CD14-positive monocyte (primary cell): ENCODE measurements around the gene TGFA. TPM values are rescaled to one million over a fixed set of nuclear protein-coding genes. Genes with fewer than 3 reads are reported as not detected.

Source experiments
- DNase-seq, 3 donors: peaks; one replicate each; pipeline ENCODE4 v3.0.0-alpha.2; 2011 to 2022
- H2AFZ ChIP-seq: 2 replicates; pipeline ENCODE4 v1.6.0; 2012; ENCODE audit warnings: mild to moderate bottlenecking, low read depth, low read length, inconsistent platforms; ENCODE audit not compliant: insufficient read depth, poor library complexity, severe bottlenecking
- H3K27ac ChIP-seq, 2 donors: 1 replicate in 1 of 2; 2 replicates in 1 of 2; pipeline ENCODE4 v1.5.1; 2012 to 2013; ENCODE audit warnings: low read length in 2 of 2, control low read depth in 1 of 2, inconsistent platforms in 1 of 2, low read depth in 1 of 2, mild to moderate bottlenecking in 1 of 2
- H3K27me3 ChIP-seq, 2 donors: one replicate each; pipeline versions ENCODE4 v1.6.0 to v1.6.1; 2011 to 2013; ENCODE audit warnings: low read length in 2 of 2; ENCODE audit not compliant: control insufficient read depth in 2 of 2, insufficient read depth in 2 of 2
- H3K36me3 ChIP-seq, 2 donors: replicated peaks in 1 of 2; 1 replicate in 1 of 2; 2 replicates in 1 of 2; pipeline versions ENCODE4 v1.5.1 to v1.6.1; 2012 to 2013; ENCODE audit warnings: low read length in 2 of 2, control low read depth in 1 of 2, inconsistent platforms in 1 of 2, mild to moderate bottlenecking in 1 of 2; ENCODE audit not compliant: insufficient read depth in 2 of 2, control insufficient read depth in 1 of 2
- H3K4me1 ChIP-seq, 2 donors: 1 replicate in 1 of 2; 2 replicates in 1 of 2; pipeline versions ENCODE4 v1.5.1 to v1.6.1; 2012 to 2013; ENCODE audit warnings: low read length in 2 of 2, control low read depth in 1 of 2, inconsistent platforms in 1 of 2, mild to moderate bottlenecking in 1 of 2, moderate library complexity in 1 of 2; ENCODE audit not compliant: insufficient read depth in 2 of 2, control insufficient read depth in 1 of 2
- H3K4me2 ChIP-seq: replicated peaks from 2 replicates; pipeline ENCODE3; 2012; ENCODE audit warnings: low read length, moderate library complexity, mild to moderate bottlenecking; ENCODE audit not compliant: poor library complexity, severe bottlenecking; ENCODE audit errors: extremely low read depth
- H3K4me3 ChIP-seq, 3 experiments: fragments of 200-600 bp in 1 of 3; sonication (generic) in 1 of 3; replicated peaks in 1 of 3; 1 replicate in 2 of 3; 2 replicates in 1 of 3; pipeline ENCODE4 v1.5.1; 2011 to 2013; ENCODE audit warnings: low read length in 3 of 3, mild to moderate bottlenecking in 3 of 3, control low read depth in 2 of 3, low read depth in 2 of 3, inconsistent platforms in 1 of 3, moderate library complexity in 1 of 3
- H3K79me2 ChIP-seq: 2 replicates; pipeline ENCODE4 v1.6.0; 2012; ENCODE audit warnings: mild to moderate bottlenecking, control low read depth, inconsistent platforms, low read length, moderate library complexity; ENCODE audit not compliant: insufficient read depth
- H3K9ac ChIP-seq: 2 replicates; pipeline ENCODE4 v1.6.0; 2017; ENCODE audit warnings: low read length, mild to moderate bottlenecking; ENCODE audit not compliant: insufficient read depth, poor library complexity, severe bottlenecking
- H3K9me3 ChIP-seq, 2 donors: replicated peaks in 1 of 2; 1 replicate in 1 of 2; 2 replicates in 1 of 2; pipeline versions ENCODE4 v1.5.1 to v1.6.1; 2012 to 2013; ENCODE audit warnings: low read length in 2 of 2, control low read depth in 1 of 2; ENCODE audit not compliant: control insufficient read depth in 1 of 2, insufficient read depth in 1 of 2
- H4K20me1 ChIP-seq: 2 replicates; pipeline ENCODE4 v1.6.0; 2012; ENCODE audit warnings: mild to moderate bottlenecking, low read length, control low read depth, moderate library complexity; ENCODE audit not compliant: insufficient read depth
- H3K27ac Mint-ChIP-seq, 7 donors: one replicate each; pipeline ENCODE4 v1.8.0; 2020; ENCODE audit warnings: mild to moderate bottlenecking in 7 of 7, mixed read lengths in 7 of 7, moderate library complexity in 6 of 7, inconsistent platforms in 2 of 7
- H3K27me3 Mint-ChIP-seq, 3 donors: one replicate each; pipeline ENCODE4 v1.8.0; 2021 to 2022; ENCODE audit warnings: low read depth in 3 of 3, mild to moderate bottlenecking in 3 of 3, mixed read lengths in 3 of 3, moderate library complexity in 3 of 3, inconsistent platforms in 1 of 3
- H3K36me3 Mint-ChIP-seq, 2 donors: one replicate each; pipeline ENCODE4 v1.8.0; 2020; ENCODE audit warnings: mixed read lengths in 2 of 2, inconsistent platforms in 1 of 2, mild to moderate bottlenecking in 1 of 2
- H3K4me1 Mint-ChIP-seq: one replicate; pipeline ENCODE4 v1.8.0; 2020; ENCODE audit warnings: mild to moderate bottlenecking, mixed read lengths
- H3K4me3 Mint-ChIP-seq, 2 donors: one replicate each; pipeline ENCODE4 v1.8.0; 2020; ENCODE audit warnings: mild to moderate bottlenecking in 2 of 2, mixed read lengths in 2 of 2, moderate library complexity in 1 of 2
- H3K9me3 Mint-ChIP-seq, 7 donors: one replicate each; pipeline ENCODE4 v1.8.0; 2020 to 2022; ENCODE audit warnings: mixed read lengths in 7 of 7, mild to moderate bottlenecking in 6 of 7, moderate library complexity in 6 of 7, inconsistent platforms in 2 of 7
- CTCF ChIP-seq: fragments of 200-600 bp; IDR thresholded peaks from one replicate; pipeline ENCODE4 v1.8.0; 2022; ENCODE audit warnings: antibody characterized with exemption, mild to moderate bottlenecking
- WGBS: methylation state at CpG from one replicate; pipeline ENCODE4 v1.1.5; 2013; ENCODE audit warnings: missing lambda C conversion rate; ENCODE audit not compliant: insufficient coverage; 5-methylcytosine and 5-hydroxymethylcytosine counted together
- intact Hi-C, 2 donors: fragments of 100-400 bp; cut with micrococcal nuclease; formaldehyde crosslinking; loops; one replicate each; pipeline versions ENCODE4 v1.15.0 to v1.15.1; 2023
- polyA plus RNA-seq, 3 donors: library from polyadenylated mRNA; depleted of rRNA in 1 of 3; unstranded in 2 of 3; stranded (reverse) in 1 of 3; fragments of 300-500 nt in 2 of 3; fragments of >200 nt in 1 of 3; fragmentation: Illumina TruSeq in 2 of 3; gene quantifications; 1 replicate in 2 of 3; 2 replicates in 1 of 3; pipeline ENCODE4 v1.2.3, GENCODE V29; 2012 to 2021

The TGFA gene
- polyA plus RNA-seq, 3 donors, result 1.7 to 2.5 (median 1.7) TPM

- H3K4me3 ChIP-seq, result no peak overlapping the region
- H3K4me3 Mint-ChIP-seq, result no peak overlapping the region
- H3K36me3 Mint-ChIP-seq, result peaks cover 0 to 2% of the 10 kb centered on the region in 2 donors
- H3K4me1 Mint-ChIP-seq, result peaks cover 6% of the 10 kb centered on the region
- no peak overlapping the region for H3K27ac ChIP-seq
- H3K27ac Mint-ChIP-seq, result no peak overlapping the region
- H3K9ac ChIP-seq, result no peak overlapping the region
- H3K79me2 ChIP-seq, result no peaks in the 10 kb centered on the region
- no peaks in the 10 kb centered on the region for H3K36me3 ChIP-seq
- no peak for TF ChIP-seq CTCF
- no peaks in the 10 kb centered on the region for H4K20me1 ChIP-seq
- intact Hi-C loops, result no loop called here
- H3K27me3 ChIP-seq, result no peaks in the 10 kb centered on the region
- H3K9me3 ChIP-seq, result no peaks in the 10 kb centered on the region
- H3K27me3 Mint-ChIP-seq, result peaks cover 1 to 7% (median 5%) of the 10 kb centered on the region in 3 donors
- H3K4me2 ChIP-seq, result no peak overlapping the region
- H3K9me3 Mint-ChIP-seq, result no peaks in the 10 kb centered on the region
- no peak overlapping the region for H2AFZ ChIP-seq
- H3K4me1 ChIP-seq, result peaks cover 7% of the 10 kb centered on the region in 2 donors
- no peak for DNase-seq
These were observed 48.9 kb downstream of the TGFA start for GRCh38 chr2:70504750-70505149.

GRCh38 chr2:70503896-70504295 is 49.7 kb downstream of the TGFA start:
- Histone ChIP-seq H3K4me3 (no peak overlapping the region), H3K4me1 (no peaks in the 10 kb centered on the region), H3K4me2 (no peak overlapping the region), H3K36me3 (no peaks in the 10 kb centered on the region), H3K9me3 (no peaks in the 10 kb centered on the region), H3K79me2 (no peaks in the 10 kb centered on the region), H3K9ac (no peak overlapping the region), H3K27ac (no peak overlapping the region), H2AFZ (no peak overlapping the region), H3K27me3 (no peaks in the 10 kb centered on the region), H4K20me1 (no peaks in the 10 kb centered on the region)
- Mint-ChIP-seq H3K36me3 (peaks cover 0 to 2% of the 10 kb centered on the region in 2 donors), H3K4me1 (no peaks in the 10 kb centered on the region), H3K27ac (no peak overlapping the region), H3K9me3 (peaks cover 0 to 2% (median 0%) of the 10 kb centered on the region in 7 donors), H3K4me3 (no peak overlapping the region), H3K27me3 (peaks cover 1 to 5% (median 5%) of the 10 kb centered on the region in 3 donors)
- TF ChIP-seq CTCF, result no peak
- intact Hi-C loops, result no loop called here
- WGBS, result no CpG with 5 or more reads among the region's 4 CpGs
- DNase-seq, result no peak
